ENCODE results near the gene DDX47. TPM values are rescaled to one million over a fixed set of nuclear protein-coding genes. Genes with fewer than 3 reads are reported as not detected.

DDX47 gene
- total and polyA plus RNA-seq, 9 of the 15 experiments (the other 6 are each of a cell fraction or from before 2014, with no cell fraction given) = 39.4 to 186 (median 64.4) TPM

GRCh38 chr12:12868477-12869235 lies 55.5 kb downstream of the DDX47 start:
- no peak overlapping the region for H2AFZ ChIP-seq (ENCODE audit: low read depth, low read length)
- H3K27me3 ChIP-seq (ENCODE audit: control insufficient read depth in 2 of 2, insufficient read depth in 2 of 2, low read length in 2 of 2) = peaks cover 6 to 20% of the 10 kb centered on the region in 2 experiments; a peak in 3 of 5 replicates
- intact Hi-C loops (cut with micrococcal nuclease) (no loop called here), in situ Hi-C loops (cut with MboI) (no loop called here)
- WGBS (ENCODE audit: insufficient coverage, low coverage, missing lambda C conversion rate) = 17% methylated on average over 3 of the region's 3 CpGs
- no TSS peak for BruUV-seq (replicated peaks)
- no peaks in the 10 kb centered on the region for H3K9me3 ChIP-seq (replicated peaks; ENCODE audit: control insufficient read depth, insufficient read depth, low read depth, low read length)
- H3K79me2 ChIP-seq (ENCODE audit: control insufficient read depth, insufficient read depth, low read length) = no peaks in the 10 kb centered on the region
- H3K4me2 ChIP-seq (ENCODE audit: insufficient read depth, low read length) = no peak overlapping the region
- ChIA-PET CTCF (ENCODE audit: low intra/inter-chr PET ratio) (no interaction called here), POLR2A (no interaction called here)
- no peak overlapping the region for H3K9ac ChIP-seq (ENCODE audit: insufficient read depth in 1 of 2, low read depth in 2 of 2, low read length in 2 of 2)
- no peak for ATAC-seq
- H3K4me1 ChIP-seq (replicated peaks in 1 of 2; ENCODE audit: control insufficient read depth in 2 of 2, insufficient read depth in 2 of 2, low read length in 2 of 2) = no peaks in the 10 kb centered on the region; a peak in 1 of 5 replicates
- no peaks in the 10 kb centered on the region for H4K20me1 ChIP-seq (replicated peaks; ENCODE audit: control insufficient read depth, insufficient read depth, low read length)
- TF ChIP-seq ZNF584 (CRISPR knock-in tag; IDR thresholded peaks at IDR 0.05; ENCODE audit: low read depth) (no peak), ZNF24 (IDR thresholded peaks at IDR 0.05) (peak; percentile 89)
- H3K27ac ChIP-seq (ENCODE audit: extremely low read depth, low read depth, low read length) = no peak overlapping the region
- H3K9me1 ChIP-seq (ENCODE audit: control insufficient read depth, insufficient read depth, low read length) = no peaks in the 10 kb centered on the region
- H3K4me3 ChIP-seq = no peak overlapping the region
- H3K36me3 ChIP-seq (ENCODE audit: control insufficient read depth, insufficient read depth, low read length) = no peaks in the 10 kb centered on the region
- no peak for DNase-seq (ENCODE audit: extremely low read depth in 1 of 4, low spot score in 3 of 4)
- FAIRE-seq = no peak

- Histone ChIP-seq H3K4me2 (ENCODE audit: insufficient read depth, low read length) (no peak overlapping the region), H3K27me3 (ENCODE audit: control insufficient read depth in 2 of 2, insufficient read depth in 2 of 2, low read length in 2 of 2) (peaks cover 6 to 20% of the 10 kb centered on the region in 2 experiments; a peak in 3 of 5 replicates), H3K9me1 (ENCODE audit: control insufficient read depth, insufficient read depth, low read length) (no peaks in the 10 kb centered on the region), H3K27ac (ENCODE audit: extremely low read depth, low read depth, low read length) (no peak overlapping the region), H3K79me2 (ENCODE audit: control insufficient read depth, insufficient read depth, low read length) (no peaks in the 10 kb centered on the region), H3K36me3 (ENCODE audit: control insufficient read depth, insufficient read depth, low read length) (no peaks in the 10 kb centered on the region), H4K20me1 (replicated peaks; ENCODE audit: control insufficient read depth, insufficient read depth, low read length) (no peaks in the 10 kb centered on the region), H2AFZ (ENCODE audit: low read depth, low read length) (no peak overlapping the region), H3K9ac (ENCODE audit: insufficient read depth in 1 of 2, low read depth in 2 of 2, low read length in 2 of 2) (no peak overlapping the region), H3K9me3 (replicated peaks; ENCODE audit: control insufficient read depth, insufficient read depth, low read depth, low read length) (no peaks in the 10 kb centered on the region), H3K4me1 (replicated peaks in 1 of 2; ENCODE audit: control insufficient read depth in 2 of 2, insufficient read depth in 2 of 2, low read length in 2 of 2) (no peaks in the 10 kb centered on the region; a peak in 1 of 5 replicates), H3K4me3 (no peak overlapping the region)
- TF ChIP-seq SRSF9 (IDR thresholded peaks at IDR 0.05; ENCODE audit: borderline replicate concordance, low read depth, low read length) (no peak), DIDO1 (tag; IDR thresholded peaks at IDR 0.05; ENCODE audit: low read depth) (no peak), ZNF347 (CRISPR knock-in tag; IDR thresholded peaks at IDR 0.05; ENCODE audit: low read depth) (no peak), ATF6 (CRISPR knock-in tag; IDR thresholded peaks at IDR 0.05) (no peak), CTCF (IDR thresholded peaks at IDR 0.05 in 2 of 3, conservative IDR thresholded peaks at IDR 0.05 in 1 of 3; ENCODE audit: insufficient read depth in 2 of 3, low read depth in 1 of 3, low read length in 3 of 3) (no peak), ILK (tag; IDR thresholded peaks at IDR 0.05; ENCODE audit: borderline replicate concordance, low read depth) (no peak), KDM5B (IDR thresholded peaks at IDR 0.05; ENCODE audit: insufficient replicate concordance, low read depth, low read length) (no peak)
- ATAC-seq (no peak), FAIRE-seq (no peak), DNase-seq (ENCODE audit: extremely low read depth in 1 of 4, low spot score in 3 of 4) (no peak)
- in situ Hi-C loops (cut with MboI) = no loop called here
- ChIA-PET CTCF (ENCODE audit: low intra/inter-chr PET ratio) (no interaction called here), POLR2A (no interaction called here)
- intact Hi-C loops (cut with micrococcal nuclease) = no loop called here
- BruUV-seq (replicated peaks) = no TSS peak
- WGBS (ENCODE audit: insufficient coverage, low coverage, missing lambda C conversion rate) = 10% methylated on average over 7 of the region's 7 CpGs
Measured at GRCh38 chr12:12870465-12870864, 57.3 kb downstream of the DDX47 start.
